Measurements from ENCODE around the gene MKRN2. TPM values are rescaled to one million over a fixed set of nuclear protein-coding genes. Genes with fewer than 3 reads are reported as not detected.

Gene MKRN2
- total and polyA plus RNA-seq, 2 of the 13 experiments (the other 11 are each of a cell fraction or from before 2014, with no cell fraction given): 25.5 to 34.3 TPM

GRCh38 chr3:12556690-12557472, at the start of gene MKRN2 (continued):
- TF ChIP-seq CBX5 (CRISPR knock-in tag; IDR thresholded peaks at IDR 0.05; ENCODE audit: borderline replicate concordance) (peak; percentile 77; the same call in 1 of the 2 replicates), SOX6 (IDR thresholded peaks at IDR 0.05) (no peak), SOX6 (CRISPR knock-in tag; IDR thresholded peaks at IDR 0.05) (peak; percentile 54), HIC2 (CRISPR knock-in tag; IDR thresholded peaks at IDR 0.05; ENCODE audit: low read depth) (peak; percentile 84), ZNF615 (CRISPR knock-in tag; IDR thresholded peaks at IDR 0.05; ENCODE audit: borderline replicate concordance) (0 out of 2 replicates have a peak, but pooled peaks have one; percentile 38), RFXAP (CRISPR knock-in tag; IDR thresholded peaks at IDR 0.05; ENCODE audit: borderline replicate concordance) (0 out of 2 replicates have a peak, but pooled peaks have one; percentile 51), HDAC1 (CRISPR knock-in tag; IDR thresholded peaks at IDR 0.05) (peak; percentile 84; the same call in 1 of the 2 replicates), TEAD3 (CRISPR knock-in tag; optimal IDR thresholded peaks at IDR 0.05; ENCODE audit: borderline replicate concordance) (peak; percentile 45), ATAD3A (CRISPR knock-in tag; IDR thresholded peaks at IDR 0.05) (0 out of 2 replicates have a peak, but pooled peaks have one; percentile 43), ZNF879 (CRISPR knock-in tag; IDR thresholded peaks at IDR 0.05) (0 out of 2 replicates have a peak, but pooled peaks have one; percentile 13), KDM5A (IDR thresholded peaks at IDR 0.05; ENCODE audit: borderline replicate concordance, low read length) (peak; percentile 73), ZNF761 (CRISPR knock-in tag; conservative IDR thresholded peaks at IDR 0.05) (peak; percentile 56; the same call in 1 of the 2 replicates), FOXC1 (CRISPR knock-in tag; IDR thresholded peaks at IDR 0.05; ENCODE audit: borderline replicate concordance) (no peak), REST (IDR thresholded peaks at IDR 0.05; ENCODE audit: borderline replicate concordance in 1 of 2, low read depth in 1 of 2, low read length in 2 of 2) (peak in 1 of 2 experiments; percentile 62; a peak in 2 of 4 replicates), TOPORS (CRISPR knock-in tag; IDR thresholded peaks at IDR 0.05) (0 out of 2 replicates have a peak, but pooled peaks have one; percentile 48), ZNF883 (CRISPR knock-in tag; IDR thresholded peaks at IDR 0.05; ENCODE audit: not compliant biosample characterization) (peak; percentile 95), SOX5 (CRISPR knock-in tag; IDR thresholded peaks at IDR 0.05; ENCODE audit: borderline replicate concordance) (peak; percentile 29; the same call in 1 of the 2 replicates), HINFP (CRISPR knock-in tag; IDR thresholded peaks at IDR 0.05; ENCODE audit: low read depth) (0 out of 2 replicates have a peak, but pooled peaks have one; percentile 76)
